IPS DF 4.7 (cell line): ENCODE results near the gene HEPACAM2.

Experiments used
- DNase-seq: peaks from one replicate; pipeline ENCODE4 v3.0.0-alpha.2; 2013; ENCODE audit warnings: low spot score; ENCODE audit errors: extremely low read depth

The HEPACAM2 gene

GRCh38 chr7:93226310-93226709, at the start of gene HEPACAM2:
HEPACAM2 (minus strand) TSS chr7:93226469.
- no peak for DNase-seq

GRCh38 chr7:93265220-93265619, 39.0 kb upstream of the HEPACAM2 start:
- no peak for DNase-seq

- DNase-seq = no peak
Observed at GRCh38 chr7:93262535-93262934, 36.3 kb upstream of the HEPACAM2 start.

- no peak for DNase-seq
Observed at GRCh38 chr7:93258661-93259060, 32.4 kb upstream of the HEPACAM2 start.

GRCh38 chr7:93249491-93250148, 23.4 kb upstream of the HEPACAM2 start:
- DNase-seq = no peak

GRCh38 chr7:93245525-93246432, 19.5 kb upstream of the HEPACAM2 start:
- no peak for DNase-seq

GRCh38 chr7:93242106-93242505, 15.8 kb upstream of the HEPACAM2 start:
- no peak for DNase-seq

- no peak for DNase-seq
Observed at GRCh38 chr7:93239824-93240223, 13.6 kb upstream of the HEPACAM2 start.

- no peak for DNase-seq
Observed at GRCh38 chr7:93238748-93239147, 12.5 kb upstream of the HEPACAM2 start.

GRCh38 chr7:93238131-93238530, 11.9 kb upstream of the HEPACAM2 start:
- DNase-seq = no peak

- DNase-seq = no peak
Observed at GRCh38 chr7:93235541-93235940, 9.3 kb upstream of the HEPACAM2 start.

- no peak for DNase-seq
Observed at GRCh38 chr7:93232673-93233018, 6.4 kb upstream of the HEPACAM2 start.

- DNase-seq = peak; percentile 88
Observed at GRCh38 chr7:93231799-93232672, 5.8 kb upstream of the HEPACAM2 start, which contains the start of gene VPS50. VPS50 (plus strand) TSS chr7:93232366; CDS start chr7:93232468, 102 bp downstream.

GRCh38 chr7:93231259-93231658, 5.0 kb upstream of the HEPACAM2 start:
- DNase-seq = no peak

- no peak for DNase-seq
Observed at GRCh38 chr7:93228302-93228701, 2.0 kb upstream of the HEPACAM2 start.

GRCh38 chr7:93219868-93220267, 6.4 kb downstream of the HEPACAM2 start:
- DNase-seq = no peak

- no peak for DNase-seq
Observed at GRCh38 chr7:93218997-93219827, 7.1 kb downstream of the HEPACAM2 start.

GRCh38 chr7:93212881-93213280, 13.4 kb downstream of the HEPACAM2 start:
- DNase-seq = no peak

GRCh38 chr7:93211228-93211818, 14.9 kb downstream of the HEPACAM2 start:
- no peak for DNase-seq

GRCh38 chr7:93205046-93205445, 21.2 kb downstream of the HEPACAM2 start:
- DNase-seq = no peak
